Fibroblast of the aortic adventitia (primary cell): Measurements from ENCODE around the gene MOB3B. TPM values are rescaled to one million over a fixed set of nuclear protein-coding genes. Genes with fewer than 3 reads are reported as not detected.

Source experiments
- DNase-seq: peaks from one replicate; pipeline ENCODE4 v3.0.0-alpha.2; 2010; ENCODE audit warnings: low read depth
- H3K4me3 ChIP-seq: 2 replicates; pipeline ENCODE4 v1.5.1; 2011; ENCODE audit warnings: low read depth, mild to moderate bottlenecking, control low read depth, low read length, moderate library complexity
- total RNA-seq: library from RNA; depleted of rRNA; stranded (reverse); fragments of >200 nt; gene quantifications from 2 replicates; pipeline ENCODE4 v1.2.3, GENCODE V29; 2012; ENCODE audit warnings: low replicate concordance
- TF ChIP-seq, protein P1 (sequence below): IDR thresholded peaks from 2 replicates; pipeline ENCODE4 v1.5.1; 2011; ENCODE audit warnings: mild to moderate bottlenecking, low read length, control low read depth, inconsistent platforms; ENCODE audit not compliant: insufficient read depth

MOB3B gene
- total RNA-seq, 1 donor, result under 0.01 TPM

DNA sequence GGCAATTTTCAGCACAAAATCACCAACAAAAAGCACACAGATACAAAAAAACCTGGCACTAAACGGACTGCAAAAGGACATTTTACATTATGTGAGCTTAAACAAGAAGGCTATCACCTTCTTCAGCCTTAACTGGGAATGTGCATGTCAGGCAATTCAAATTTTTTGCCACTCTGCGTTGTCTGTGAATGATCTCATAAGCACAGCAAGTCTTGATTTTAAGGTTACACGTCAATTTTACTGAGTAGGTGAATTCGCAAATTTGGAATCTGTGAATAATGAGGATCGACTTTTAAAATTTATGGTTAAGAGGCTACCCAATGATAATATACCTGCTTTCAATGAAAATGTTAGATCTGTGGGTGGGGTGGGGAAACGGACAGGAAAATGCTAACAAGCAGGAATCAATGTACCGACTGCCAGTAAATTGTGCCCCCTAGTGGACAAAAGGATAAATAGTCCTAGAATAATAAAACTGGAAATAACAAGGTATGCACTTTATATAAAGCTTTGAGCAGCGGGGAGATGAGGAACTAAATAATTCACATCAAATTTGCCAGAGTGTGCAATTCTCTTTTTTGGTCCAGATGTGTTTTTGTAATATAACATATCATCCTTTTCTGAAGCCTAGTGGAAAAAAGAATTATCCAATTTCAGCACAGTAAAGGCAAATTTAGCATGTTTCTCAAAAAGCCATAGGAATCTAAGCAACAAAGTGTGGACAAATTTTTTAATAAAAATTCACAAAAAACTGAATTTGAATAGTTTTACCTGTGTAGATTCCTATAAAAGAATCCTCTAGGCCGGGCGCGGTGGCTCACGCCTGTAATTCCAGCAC is 253.2 kb downstream of the MOB3B start:
- peak; percentile 75 for DNase-seq
- TF ChIP-seq, protein P1, sequence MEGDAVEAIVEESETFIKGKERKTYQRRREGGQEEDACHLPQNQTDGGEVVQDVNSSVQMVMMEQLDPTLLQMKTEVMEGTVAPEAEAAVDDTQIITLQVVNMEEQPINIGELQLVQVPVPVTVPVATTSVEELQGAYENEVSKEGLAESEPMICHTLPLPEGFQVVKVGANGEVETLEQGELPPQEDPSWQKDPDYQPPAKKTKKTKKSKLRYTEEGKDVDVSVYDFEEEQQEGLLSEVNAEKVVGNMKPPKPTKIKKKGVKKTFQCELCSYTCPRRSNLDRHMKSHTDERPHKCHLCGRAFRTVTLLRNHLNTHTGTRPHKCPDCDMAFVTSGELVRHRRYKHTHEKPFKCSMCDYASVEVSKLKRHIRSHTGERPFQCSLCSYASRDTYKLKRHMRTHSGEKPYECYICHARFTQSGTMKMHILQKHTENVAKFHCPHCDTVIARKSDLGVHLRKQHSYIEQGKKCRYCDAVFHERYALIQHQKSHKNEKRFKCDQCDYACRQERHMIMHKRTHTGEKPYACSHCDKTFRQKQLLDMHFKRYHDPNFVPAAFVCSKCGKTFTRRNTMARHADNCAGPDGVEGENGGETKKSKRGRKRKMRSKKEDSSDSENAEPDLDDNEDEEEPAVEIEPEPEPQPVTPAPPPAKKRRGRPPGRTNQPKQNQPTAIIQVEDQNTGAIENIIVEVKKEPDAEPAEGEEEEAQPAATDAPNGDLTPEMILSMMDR, result peak; percentile 62
- peak overlapping the region; percentile 18 for H3K4me3 ChIP-seq

Other genes starting within 250 kb of the MOB3B start
- not detected in 2 replicates for gene EQTN, start 232.7 kb downstream of the MOB3B start, total RNA-seq
- not detected in 2 replicates for gene IFNK, start 5.5 kb downstream of the MOB3B start, total RNA-seq
- gene C9orf72, start 43.7 kb upstream of the MOB3B start, total RNA-seq, result 7.5 and 31.7 TPM in 2 replicates